Nephron (organoid): Measurements from ENCODE around the gene TRUB2.

Source experiments
- H3K27ac Mint-ChIP-seq, 3 experiments: 2 replicates each; pipeline ENCODE4 v1.8.0; 2020; ENCODE audit warnings: mixed read lengths in 3 of 3, mild to moderate bottlenecking in 2 of 3, moderate library complexity in 1 of 3
- H3K27me3 Mint-ChIP-seq: 2 replicates; pipeline ENCODE4 v1.8.0; 2021; ENCODE audit warnings: low read depth, mild to moderate bottlenecking, moderate library complexity, mixed read lengths
- H3K36me3 Mint-ChIP-seq: 2 replicates; pipeline ENCODE4 v1.8.0; 2020; ENCODE audit warnings: low read depth, mixed read lengths
- H3K4me1 Mint-ChIP-seq: 2 replicates; pipeline ENCODE4 v1.8.0; 2020; ENCODE audit warnings: mixed read lengths
- H3K4me3 Mint-ChIP-seq, 3 experiments: 2 replicates each; pipeline ENCODE4 v1.8.0; 2020; ENCODE audit warnings: mild to moderate bottlenecking in 3 of 3, mixed read lengths in 3 of 3, moderate library complexity in 2 of 3
- H3K9me3 Mint-ChIP-seq: 2 replicates; pipeline ENCODE4 v1.8.0; 2020; ENCODE audit warnings: mixed read lengths
- CTCF ChIP-seq, 3 experiments: fragments of 200-600 bp; sonication (generic); IDR thresholded peaks; one replicate each; pipeline ENCODE4 v1.5.0; 2021; ENCODE audit warnings: antibody characterized with exemption in 3 of 3; ENCODE audit not compliant: unreplicated experiment in 3 of 3

TRUB2 gene

GRCh38 chr9:128314697-128315096 lies 7.5 kb downstream of the TRUB2 start:
- Mint-ChIP-seq H3K36me3 (peaks cover 47% of the 10 kb centered on the region), H3K27me3 (no peaks in the 10 kb centered on the region), H3K4me3 (no peak overlapping the region), H3K9me3 (no peaks in the 10 kb centered on the region), H3K27ac (no peak overlapping the region), H3K4me1 (no peaks in the 10 kb centered on the region)
- no peak for TF ChIP-seq CTCF (IDR thresholded peaks at IDR 0.05; ENCODE audit: unreplicated experiment in 3 of 3)

GRCh38 chr9:128310461-128310860 lies 11.8 kb downstream of the TRUB2 start:
- Mint-ChIP-seq H3K4me1 (no peaks in the 10 kb centered on the region), H3K36me3 (peaks cover 46% of the 10 kb centered on the region)
- no peak for TF ChIP-seq CTCF (IDR thresholded peaks at IDR 0.05; ENCODE audit: unreplicated experiment in 3 of 3)

GRCh38 chr9:128309551-128309950 lies 12.7 kb downstream of the TRUB2 start:
- Mint-ChIP-seq H3K36me3 (peaks cover 41% of the 10 kb centered on the region), H3K27me3 (no peaks in the 10 kb centered on the region), H3K27ac (no peak overlapping the region), H3K9me3 (no peaks in the 10 kb centered on the region), H3K4me3 (no peak overlapping the region), H3K4me1 (no peaks in the 10 kb centered on the region)
- no peak for TF ChIP-seq CTCF (IDR thresholded peaks at IDR 0.05; ENCODE audit: unreplicated experiment in 3 of 3)

More at GRCh38 chr9:128310461-128310860, 11.8 kb downstream of the TRUB2 start:
- H3K4me3 Mint-ChIP-seq = no peak overlapping the region
- no peaks in the 10 kb centered on the region for H3K27me3 Mint-ChIP-seq
- H3K9me3 Mint-ChIP-seq = no peaks in the 10 kb centered on the region
- H3K27ac Mint-ChIP-seq = no peak overlapping the region

GRCh38 chr9:128304971-128305288 lies 17.3 kb downstream of the TRUB2 start:
- no peaks in the 10 kb centered on the region for H3K27me3 Mint-ChIP-seq
- H3K4me1 Mint-ChIP-seq = no peaks in the 10 kb centered on the region
- H3K4me3 Mint-ChIP-seq = no peak overlapping the region
- no peaks in the 10 kb centered on the region for H3K9me3 Mint-ChIP-seq
- TF ChIP-seq CTCF (IDR thresholded peaks at IDR 0.05; ENCODE audit: unreplicated experiment in 3 of 3) = no peak
- H3K27ac Mint-ChIP-seq = no peak overlapping the region
- peaks cover 17% of the 10 kb centered on the region for H3K36me3 Mint-ChIP-seq

GRCh38 chr9:128304136-128304970 lies 17.9 kb downstream of the TRUB2 start:
- Mint-ChIP-seq H3K4me1 (no peaks in the 10 kb centered on the region), H3K9me3 (no peaks in the 10 kb centered on the region), H3K4me3 (no peak overlapping the region), H3K36me3 (peaks cover 12% of the 10 kb centered on the region), H3K27me3 (no peaks in the 10 kb centered on the region), H3K27ac (no peak overlapping the region)
- TF ChIP-seq CTCF (IDR thresholded peaks at IDR 0.05; ENCODE audit: unreplicated experiment in 3 of 3) = no peak
